Measurements from ENCODE around the gene RGCC. TPM values are rescaled to one million over a fixed set of nuclear protein-coding genes. Genes with fewer than 3 reads are reported as not detected.

Gene RGCC
- total and polyA plus RNA-seq, 2 donors (not counting 3 experiments of a cell fraction or from before 2014, with no cell fraction given): 112 to 138 TPM

DNA sequence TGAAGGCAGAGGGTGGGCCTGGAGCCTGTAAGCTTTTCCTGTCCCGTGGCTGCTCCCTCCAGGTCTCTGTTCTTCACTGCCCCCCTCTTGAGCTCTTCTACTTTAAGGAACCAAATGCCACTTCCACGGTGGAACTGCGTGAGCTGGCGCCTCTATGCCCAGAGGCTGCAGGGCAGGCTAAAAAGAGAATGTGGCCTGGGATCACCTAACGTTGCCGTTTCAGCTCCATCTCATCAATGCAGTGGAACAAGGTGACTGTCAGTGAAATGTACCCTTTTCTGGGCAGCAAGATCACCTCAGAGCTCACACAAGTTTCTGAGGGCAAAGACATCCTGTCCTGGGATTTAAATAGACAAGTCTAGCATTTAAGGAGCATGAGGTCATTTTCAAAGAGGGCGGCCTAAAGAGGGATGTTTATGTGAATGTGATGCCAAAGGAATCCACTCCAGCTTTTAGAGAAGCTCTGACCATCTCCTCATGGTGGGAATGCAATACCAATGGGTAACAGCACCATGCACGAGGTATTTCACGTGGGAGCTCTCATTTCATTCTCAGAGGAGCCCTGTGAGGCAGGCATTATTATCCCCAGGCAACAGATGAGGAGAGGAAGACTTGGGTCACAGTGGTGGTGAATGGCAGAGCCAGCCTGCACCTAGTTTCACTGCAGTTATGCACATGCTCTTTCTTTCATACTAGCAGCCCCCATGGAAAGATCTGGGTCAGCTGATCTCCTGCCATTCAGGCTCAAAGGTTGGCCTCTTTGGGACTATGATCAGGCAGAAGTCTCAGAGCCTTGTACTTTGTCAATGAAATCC is 39.3 kb downstream of the RGCC start:
- Histone ChIP-seq H3K27ac (ENCODE audit: insufficient read depth, low read depth, low read length) (no peak overlapping the region), H2AFZ (ENCODE audit: low read depth, low read length) (no peak overlapping the region), H3K9me3 (replicated peaks; ENCODE audit: control insufficient read depth, insufficient read depth, low read length) (no peaks in the 10 kb centered on the region), H3K4me1 (ENCODE audit: control insufficient read depth, extremely low read depth, insufficient read depth, low read length) (peaks cover 4% of the 10 kb centered on the region), H3K4me3 (replicated peaks in 1 of 3; ENCODE audit: insufficient read depth in 1 of 3, low read depth in 1 of 3, low read length in 3 of 3) (no peak overlapping the region), H3K27me3 (ENCODE audit: control insufficient read depth in 2 of 2, insufficient read depth in 2 of 2, low read length in 2 of 2) (peaks cover 4 to 5% of the 10 kb centered on the region in 2 experiments), H3K79me2 (ENCODE audit: control insufficient read depth, insufficient read depth, low read length) (no peaks in the 10 kb centered on the region), H3K9ac (replicated peaks; ENCODE audit: extremely low read depth, insufficient read depth, low read length) (no peak overlapping the region), H3K36me3 (ENCODE audit: control insufficient read depth in 2 of 2, extremely low read depth in 1 of 2, insufficient read depth in 2 of 2, low read length in 2 of 2) (no peaks in the 10 kb centered on the region), H4K20me1 (replicated peaks; ENCODE audit: control insufficient read depth, extremely low read depth, insufficient read depth, low read length) (no peaks in the 10 kb centered on the region), H3K9me1 (replicated peaks; ENCODE audit: control insufficient read depth, extremely low read depth, insufficient read depth, low read length) (no peaks in the 10 kb centered on the region), H3K4me2 (ENCODE audit: insufficient read depth, low read length) (no peak overlapping the region)
- no TSS peak for BruUV-seq (replicated peaks)
- no peak for TF ChIP-seq MYC (IDR thresholded peaks at IDR 0.05; ENCODE audit: low read depth, low read length)
- no peak for TF ChIP-seq POLR2AphosphoS5 (IDR thresholded peaks at IDR 0.05; ENCODE audit: insufficient read depth, low read depth, low read length)
- TF ChIP-seq JUN (IDR thresholded peaks at IDR 0.05; ENCODE audit: borderline replicate concordance, insufficient read depth, insufficient read length, low read depth): no peak
- no peak for TF ChIP-seq POLR2A (IDR thresholded peaks at IDR 0.05; ENCODE audit: low read depth, low read length)
- ChIA-PET POLR2A (interaction anchor here (0.6 kb wide), 1 partner anchor 96 kb away, joined by 4 read pairs; no protein-coding TSS in a partner anchor), CTCF (no interaction called here)
- no peak for DNase-seq (ENCODE audit: low read depth, low spot score)
- dilution Hi-C loops (cut with MboI; ENCODE audit: extremely low pct_ligation_motif_present, low sequenced_read_pairs) (no loop called here), intact Hi-C loops (cut with micrococcal nuclease) (no loop called here)
- FAIRE-seq: no peak

DNA sequence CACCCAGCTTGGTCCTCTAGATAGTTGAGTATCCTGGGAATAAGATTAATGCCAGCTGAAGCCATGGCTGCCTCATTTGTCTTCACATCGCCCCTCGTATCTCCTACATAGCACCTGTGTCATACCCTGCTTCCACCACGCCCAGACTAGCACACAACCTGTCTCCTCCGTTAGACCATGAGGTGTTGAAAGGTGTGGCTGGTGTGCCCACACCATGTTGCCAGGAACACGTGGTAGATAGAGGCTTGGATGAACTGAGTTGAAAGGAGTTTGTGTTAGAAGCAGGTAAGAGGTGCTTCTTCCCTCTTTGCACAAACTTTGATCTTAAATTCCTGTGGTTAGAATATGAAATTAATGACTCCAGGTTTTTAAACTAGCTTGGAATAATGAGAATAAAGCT is 40.1 kb downstream of the RGCC start:
- ChIA-PET POLR2A (no interaction called here), CTCF (no interaction called here)
- Histone ChIP-seq H3K9me1 (replicated peaks; ENCODE audit: control insufficient read depth, extremely low read depth, insufficient read depth, low read length) (no peaks in the 10 kb centered on the region), H3K9ac (replicated peaks; ENCODE audit: extremely low read depth, insufficient read depth, low read length) (no peak overlapping the region), H3K27me3 (ENCODE audit: control insufficient read depth in 2 of 2, insufficient read depth in 2 of 2, low read length in 2 of 2) (peaks cover 4 to 5% of the 10 kb centered on the region in 2 experiments), H3K4me2 (ENCODE audit: insufficient read depth, low read length) (no peak overlapping the region), H4K20me1 (replicated peaks; ENCODE audit: control insufficient read depth, extremely low read depth, insufficient read depth, low read length) (no peaks in the 10 kb centered on the region), H3K36me3 (ENCODE audit: control insufficient read depth in 2 of 2, extremely low read depth in 1 of 2, insufficient read depth in 2 of 2, low read length in 2 of 2) (no peaks in the 10 kb centered on the region), H3K9me3 (replicated peaks; ENCODE audit: control insufficient read depth, insufficient read depth, low read length) (no peaks in the 10 kb centered on the region), H3K27ac (ENCODE audit: insufficient read depth, low read depth, low read length) (no peak overlapping the region), H3K4me1 (ENCODE audit: control insufficient read depth, extremely low read depth, insufficient read depth, low read length) (peaks cover 4% of the 10 kb centered on the region), H2AFZ (ENCODE audit: low read depth, low read length) (no peak overlapping the region), H3K4me3 (replicated peaks in 1 of 3; ENCODE audit: insufficient read depth in 1 of 3, low read depth in 1 of 3, low read length in 3 of 3) (no peak overlapping the region), H3K79me2 (ENCODE audit: control insufficient read depth, insufficient read depth, low read length) (no peaks in the 10 kb centered on the region)
- no TSS peak for BruUV-seq (replicated peaks)
- no peak for TF ChIP-seq MYC (IDR thresholded peaks at IDR 0.05; ENCODE audit: low read depth, low read length)
- TF ChIP-seq, protein P1, sequence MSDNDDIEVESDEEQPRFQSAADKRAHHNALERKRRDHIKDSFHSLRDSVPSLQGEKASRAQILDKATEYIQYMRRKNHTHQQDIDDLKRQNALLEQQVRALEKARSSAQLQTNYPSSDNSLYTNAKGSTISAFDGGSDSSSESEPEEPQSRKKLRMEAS (IDR thresholded peaks at IDR 0.05; ENCODE audit: insufficient read depth, insufficient read length): no peak
- no peak for TF ChIP-seq GATA2 (IDR thresholded peaks at IDR 0.05; ENCODE audit: insufficient read depth, insufficient read length, low read depth, low read length)
- no peak for TF ChIP-seq JUN (IDR thresholded peaks at IDR 0.05; ENCODE audit: borderline replicate concordance, insufficient read depth, insufficient read length, low read depth)
- no peak for TF ChIP-seq POLR2AphosphoS5 (IDR thresholded peaks at IDR 0.05; ENCODE audit: insufficient read depth, low read depth, low read length)
- no peak for TF ChIP-seq FOS (IDR thresholded peaks at IDR 0.05; ENCODE audit: borderline replicate concordance, insufficient read depth, low read length)
- TF ChIP-seq EZH2 (IDR thresholded peaks at IDR 0.05; ENCODE audit: borderline replicate concordance, low read depth, low read length, severe bottlenecking): no peak
- no peak for TF ChIP-seq POLR2A (IDR thresholded peaks at IDR 0.05; ENCODE audit: low read depth, low read length)
- TF ChIP-seq, protein P2, sequence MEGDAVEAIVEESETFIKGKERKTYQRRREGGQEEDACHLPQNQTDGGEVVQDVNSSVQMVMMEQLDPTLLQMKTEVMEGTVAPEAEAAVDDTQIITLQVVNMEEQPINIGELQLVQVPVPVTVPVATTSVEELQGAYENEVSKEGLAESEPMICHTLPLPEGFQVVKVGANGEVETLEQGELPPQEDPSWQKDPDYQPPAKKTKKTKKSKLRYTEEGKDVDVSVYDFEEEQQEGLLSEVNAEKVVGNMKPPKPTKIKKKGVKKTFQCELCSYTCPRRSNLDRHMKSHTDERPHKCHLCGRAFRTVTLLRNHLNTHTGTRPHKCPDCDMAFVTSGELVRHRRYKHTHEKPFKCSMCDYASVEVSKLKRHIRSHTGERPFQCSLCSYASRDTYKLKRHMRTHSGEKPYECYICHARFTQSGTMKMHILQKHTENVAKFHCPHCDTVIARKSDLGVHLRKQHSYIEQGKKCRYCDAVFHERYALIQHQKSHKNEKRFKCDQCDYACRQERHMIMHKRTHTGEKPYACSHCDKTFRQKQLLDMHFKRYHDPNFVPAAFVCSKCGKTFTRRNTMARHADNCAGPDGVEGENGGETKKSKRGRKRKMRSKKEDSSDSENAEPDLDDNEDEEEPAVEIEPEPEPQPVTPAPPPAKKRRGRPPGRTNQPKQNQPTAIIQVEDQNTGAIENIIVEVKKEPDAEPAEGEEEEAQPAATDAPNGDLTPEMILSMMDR (IDR thresholded peaks at IDR 0.05; ENCODE audit: extremely low read depth in 1 of 2, insufficient read depth in 1 of 2, low read depth in 1 of 2, low read length in 2 of 2): no peak
- FAIRE-seq (no peak), DNase-seq (ENCODE audit: low read depth, low spot score) (no peak)
- dilution Hi-C loops (cut with MboI; ENCODE audit: extremely low pct_ligation_motif_present, low sequenced_read_pairs) (no loop called here), intact Hi-C loops (cut with micrococcal nuclease) (no loop called here)
